Fibroblast of peridontal ligament (primary cell): ENCODE data around the gene ULBP1.
"Not testable (repeated sequence)": the region's sequence is repeated elsewhere in the genome, so short reads cannot be mapped to it uniquely, and the experiment has no call there.

Experiments used
- DNase-seq: peaks from one replicate; pipeline ENCODE4 v3.0.0-alpha.2; 2010; ENCODE audit errors: extremely low read depth

Gene ULBP1

DNA sequence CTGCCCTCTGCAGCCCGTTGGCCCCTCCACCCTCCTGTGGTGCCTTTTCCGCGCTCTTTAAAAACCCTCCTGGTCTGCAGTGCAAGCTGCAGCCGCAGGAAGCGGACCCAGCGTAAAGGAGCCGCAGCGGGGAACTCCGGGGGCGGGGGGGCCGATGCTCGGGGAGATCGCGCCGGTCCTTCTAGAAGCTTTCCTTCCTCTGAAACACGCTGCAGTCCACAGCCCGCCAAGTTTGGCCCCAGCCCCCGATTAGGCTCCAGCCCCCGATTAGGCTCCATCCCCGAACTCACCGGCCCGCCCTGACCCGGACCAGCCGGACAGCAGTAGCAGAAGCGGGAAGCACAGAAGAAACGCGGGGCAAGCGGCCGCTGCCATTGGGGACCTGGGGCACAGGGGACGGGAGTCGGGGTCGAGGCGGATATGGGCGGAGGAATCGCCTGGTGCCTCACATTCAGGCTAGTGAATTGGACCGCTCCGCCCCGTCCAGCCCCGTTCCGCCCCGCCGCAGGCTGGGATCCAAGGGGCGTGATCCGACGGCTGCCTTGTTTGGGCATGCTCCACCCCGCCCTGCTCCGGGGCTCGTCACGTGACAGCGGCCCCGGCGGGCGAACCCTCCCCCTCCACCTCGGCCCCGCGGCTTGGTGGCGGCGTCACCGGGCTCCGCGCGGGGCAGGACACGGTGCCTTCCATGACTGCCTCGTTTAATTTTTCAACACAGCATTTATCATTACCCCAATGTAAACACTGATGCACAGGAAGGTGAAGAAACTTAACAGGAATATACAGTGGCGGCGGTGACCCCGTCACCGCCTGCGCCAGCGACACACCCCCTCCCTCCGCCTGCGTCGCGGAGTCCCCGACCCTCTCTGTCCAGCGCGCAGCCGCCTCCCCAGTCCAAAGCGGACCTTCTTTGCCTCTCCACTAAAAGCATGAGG, 41.3 kb downstream of the ULBP1 start:
- peak; percentile 68 for DNase-seq

- DNase-seq: no peak
Observed at GRCh38 chr6:150005761-150006651, 42.3 kb downstream of the ULBP1 start.

DNA sequence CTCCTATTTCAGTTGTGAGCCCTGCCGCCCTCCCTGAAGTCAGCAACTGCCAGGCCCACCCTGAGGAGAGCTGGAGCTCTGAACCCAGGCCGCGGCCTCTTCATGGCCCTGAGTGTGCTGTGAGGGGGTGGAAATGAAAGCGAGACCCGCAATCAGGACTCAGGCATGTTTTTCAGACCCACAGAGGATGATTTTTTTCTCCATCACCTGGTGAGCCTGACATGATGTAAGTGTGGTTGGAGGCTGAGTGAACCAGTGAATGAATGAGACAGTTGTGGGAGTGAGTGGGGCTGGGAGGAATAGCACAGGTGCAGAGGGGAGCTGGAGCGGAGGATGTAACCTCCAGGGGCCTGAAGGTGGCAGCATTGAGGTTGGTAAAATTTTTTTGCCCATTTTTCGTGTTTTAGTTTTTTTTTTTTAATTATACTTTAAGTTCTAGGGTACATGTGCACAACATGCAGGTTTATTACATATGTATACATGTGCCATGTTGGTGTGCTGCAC, 43.3 kb downstream of the ULBP1 start:
- DNase-seq: peak; percentile 16

- no peak for DNase-seq
Observed at GRCh38 chr6:150008588-150008987, 44.8 kb downstream of the ULBP1 start.

GRCh38 chr6:150012846-150013784, 49.4 kb downstream of the ULBP1 start:
- DNase-seq: not testable (repeated sequence)

GRCh38 chr6:150013785-150014622, 50.3 kb downstream of the ULBP1 start:
- not testable (repeated sequence) for DNase-seq

GRCh38 chr6:150014623-150015280, 51.0 kb downstream of the ULBP1 start:
- DNase-seq: not testable (repeated sequence)

- not testable (repeated sequence) for DNase-seq
Observed at GRCh38 chr6:150015281-150016001, 51.7 kb downstream of the ULBP1 start.

- DNase-seq: peak; percentile 80
Observed at GRCh38 chr6:150016324-150017185, 52.8 kb downstream of the ULBP1 start.

DNA sequence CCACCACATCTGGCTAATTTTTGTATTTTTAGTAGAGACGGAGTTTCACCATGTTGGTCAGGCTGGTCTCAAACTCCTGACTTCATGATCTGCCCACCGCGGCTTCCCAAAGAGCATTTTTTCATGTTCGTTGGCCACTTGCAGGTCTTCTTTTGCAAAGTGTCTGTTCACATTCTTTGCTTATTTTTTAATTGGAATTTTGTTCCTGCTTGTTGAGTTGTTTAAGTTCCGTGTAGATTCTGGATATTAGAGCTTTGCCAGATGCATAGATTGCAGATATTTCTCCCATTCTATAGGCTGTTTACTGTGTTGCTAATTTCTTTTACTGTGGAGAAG, 53.4 kb downstream of the ULBP1 start:
- DNase-seq: peak; percentile 8

- DNase-seq: no peak
Observed at GRCh38 chr6:150018846-150019580, 55.3 kb downstream of the ULBP1 start.

DNA sequence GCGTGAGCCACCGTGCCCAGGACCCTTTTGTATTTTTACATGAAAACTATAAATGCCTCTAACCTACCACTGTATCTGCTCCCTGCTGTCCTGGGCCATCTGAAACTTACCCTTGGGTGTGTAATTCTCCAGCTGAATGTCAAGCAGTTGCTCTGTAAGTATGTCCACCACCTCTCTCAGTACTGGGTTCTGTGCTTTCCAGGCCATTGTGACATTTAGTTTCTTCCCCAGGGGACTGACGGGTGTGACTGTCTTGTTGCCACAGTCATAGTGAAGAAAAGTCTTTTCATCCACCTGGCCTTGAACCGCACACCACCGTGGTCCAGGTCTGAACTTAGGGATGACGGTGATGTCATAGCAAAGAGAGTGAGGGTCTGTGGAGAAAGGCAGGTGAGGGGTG, 58.1 kb downstream of the ULBP1 start:
- DNase-seq: not testable (repeated sequence)
